GM20000 (cell line): ENCODE results near the gene SALL3.

Source experiments
- DNase-seq: peaks from one replicate; pipeline ENCODE4 v3.0.0; 2012; ENCODE audit warnings: low spot score
- TF ChIP-seq, protein P1 (sequence below): IDR thresholded peaks from 2 replicates; pipeline ENCODE4 v1.5.1; 2012; ENCODE audit warnings: mild to moderate bottlenecking, control low read depth; ENCODE audit errors: extremely low read depth, missing control alignments

SALL3 gene

GRCh38 chr18:78981989-78982620, 2.5 kb downstream of the SALL3 start:
- no peak for DNase-seq
- TF ChIP-seq, protein P1, sequence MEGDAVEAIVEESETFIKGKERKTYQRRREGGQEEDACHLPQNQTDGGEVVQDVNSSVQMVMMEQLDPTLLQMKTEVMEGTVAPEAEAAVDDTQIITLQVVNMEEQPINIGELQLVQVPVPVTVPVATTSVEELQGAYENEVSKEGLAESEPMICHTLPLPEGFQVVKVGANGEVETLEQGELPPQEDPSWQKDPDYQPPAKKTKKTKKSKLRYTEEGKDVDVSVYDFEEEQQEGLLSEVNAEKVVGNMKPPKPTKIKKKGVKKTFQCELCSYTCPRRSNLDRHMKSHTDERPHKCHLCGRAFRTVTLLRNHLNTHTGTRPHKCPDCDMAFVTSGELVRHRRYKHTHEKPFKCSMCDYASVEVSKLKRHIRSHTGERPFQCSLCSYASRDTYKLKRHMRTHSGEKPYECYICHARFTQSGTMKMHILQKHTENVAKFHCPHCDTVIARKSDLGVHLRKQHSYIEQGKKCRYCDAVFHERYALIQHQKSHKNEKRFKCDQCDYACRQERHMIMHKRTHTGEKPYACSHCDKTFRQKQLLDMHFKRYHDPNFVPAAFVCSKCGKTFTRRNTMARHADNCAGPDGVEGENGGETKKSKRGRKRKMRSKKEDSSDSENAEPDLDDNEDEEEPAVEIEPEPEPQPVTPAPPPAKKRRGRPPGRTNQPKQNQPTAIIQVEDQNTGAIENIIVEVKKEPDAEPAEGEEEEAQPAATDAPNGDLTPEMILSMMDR = no peak

DNA sequence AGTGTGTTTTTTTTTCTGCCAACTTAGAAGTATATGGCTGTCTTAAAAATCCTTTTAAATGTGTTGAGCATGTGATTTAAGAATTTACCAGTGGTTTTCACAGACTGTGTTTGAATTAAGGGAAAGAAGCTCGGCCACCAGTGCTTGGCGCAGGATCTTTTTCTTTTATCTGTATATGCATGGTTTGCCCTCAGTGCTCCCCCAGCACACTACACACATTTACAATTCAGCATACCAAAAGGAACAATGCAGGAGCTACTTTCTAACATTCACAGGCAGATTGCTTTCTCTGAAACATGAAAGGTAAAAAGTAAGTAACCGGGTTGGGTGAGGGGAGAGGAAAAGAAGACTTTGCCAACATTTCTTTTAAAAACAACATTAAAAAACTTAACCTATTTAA, 3.9 kb downstream of the SALL3 start:
- no peak for DNase-seq
- TF ChIP-seq, protein P1 = no peak

GRCh38 chr18:78984941-78985784, 5.5 kb downstream of the SALL3 start:
- TF ChIP-seq, protein P1 = peak; percentile 59
- DNase-seq = peak; percentile 77

GRCh38 chr18:78986018-78986481, 6.4 kb downstream of the SALL3 start:
- DNase-seq = no peak

DNA sequence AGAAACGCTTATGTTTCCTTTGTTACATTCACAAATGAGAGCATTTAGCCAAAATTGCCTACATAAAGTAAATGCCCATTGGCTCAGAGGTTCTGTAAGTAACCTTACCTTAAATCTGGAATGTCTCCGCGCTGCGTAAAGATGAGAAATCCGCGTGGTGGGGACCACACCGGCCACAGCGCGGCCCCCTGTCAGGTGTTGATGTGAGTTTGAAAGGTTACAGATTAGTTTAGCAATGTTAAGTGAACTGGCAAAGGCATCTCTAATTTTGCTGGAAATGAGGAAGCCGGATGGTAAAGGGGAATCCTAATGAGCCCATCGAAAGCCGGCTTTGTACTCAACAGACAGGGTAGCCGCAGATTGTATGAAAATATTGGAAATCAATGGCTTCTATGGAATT, 11.8 kb downstream of the SALL3 start:
- DNase-seq = no peak
- TF ChIP-seq, protein P1 = no peak

More at GRCh38 chr18:78986018-78986481, 6.4 kb downstream of the SALL3 start:
- TF ChIP-seq, protein P1 = peak; percentile 29

GRCh38 chr18:78992041-78993011, 12.7 kb downstream of the SALL3 start:
- no peak for DNase-seq
- TF ChIP-seq, protein P1 = no peak
